GM21360 (cell line): ENCODE data around the gene LRP10.
"Not testable (repeated sequence)": the region's sequence is repeated elsewhere in the genome, so short reads cannot be mapped to it uniquely, and the experiment has no call there.

Experiments
- ATAC-seq: cut with Tn5 transposase; IDR thresholded peaks from one replicate; pipeline ENCODE4 v1.9.1; 2021; ENCODE audit warnings: mild to moderate bottlenecking, moderate library complexity; ENCODE audit not compliant: unreplicated experiment

Gene LRP10

GRCh38 chr14:22871224-22872032 is at the start of gene LRP10:
LRP10 (plus strand) TSS chr14:22871740; CDS start chr14:22872304, 564 bp downstream.
- ATAC-seq, result peak; percentile 72

GRCh38 chr14:22822016-22822570 is 49.4 kb upstream of the LRP10 start:
- ATAC-seq, result no peak

GRCh38 chr14:22822571-22823098 is 48.9 kb upstream of the LRP10 start:
- ATAC-seq, result peak; percentile 45

- no peak for ATAC-seq
Measured at GRCh38 chr14:22824711-22825359, 46.7 kb upstream of the LRP10 start.

- not testable (repeated sequence) for ATAC-seq
Measured at GRCh38 chr14:22829076-22829660, 42.4 kb upstream of the LRP10 start.

GRCh38 chr14:22829661-22830442 is 41.7 kb upstream of the LRP10 start, which contains the start of gene MRPL52:
MRPL52 (plus strand) TSS chr14:22829887; CDS start chr14:22829913, 26 bp downstream.
- peak; percentile 88 for ATAC-seq

- no peak for ATAC-seq
Measured at GRCh38 chr14:22830443-22831010, 41.0 kb upstream of the LRP10 start.

GRCh38 chr14:22835505-22835904 is 36.0 kb upstream of the LRP10 start:
- no peak for ATAC-seq

- ATAC-seq, result no peak
Measured at GRCh38 chr14:22836301-22837113, 35.0 kb upstream of the LRP10 start, which contains the start of gene MMP14. MMP14 (plus strand) TSS chr14:22836585; CDS start chr14:22836818, 233 bp downstream.

GRCh38 chr14:22837114-22837749 is 34.3 kb upstream of the LRP10 start:
- ATAC-seq, result no peak

GRCh38 chr14:22837750-22838538 is 33.6 kb upstream of the LRP10 start:
- ATAC-seq, result no peak

GRCh38 chr14:22838631-22839041 is 32.9 kb upstream of the LRP10 start:
- ATAC-seq, result no peak

GRCh38 chr14:22839159-22839779 is 32.3 kb upstream of the LRP10 start:
- ATAC-seq, result no peak

GRCh38 chr14:22841311-22841710 is 30.2 kb upstream of the LRP10 start:
- no peak for ATAC-seq

GRCh38 chr14:22841769-22842168 is 29.8 kb upstream of the LRP10 start:
- no peak for ATAC-seq

- ATAC-seq, result no peak
Measured at GRCh38 chr14:22842211-22843122, 29.1 kb upstream of the LRP10 start.
